Central memory CD8-positive, alpha-beta T cell (primary cell): ENCODE data around the gene APBB2.

ENCODE experiments used
- ATAC-seq: fragments of 150-1000 bp; cut with Tn5 transposase; replicated peaks from 2 replicates; pipeline ENCODE4 v1.10.0; 2022; ENCODE audit warnings: mild to moderate bottlenecking, moderate FRiP score, moderate number of reproducible peaks; ENCODE audit not compliant: poor library complexity, severe bottlenecking; ENCODE audit errors: extremely low read depth
- DNase-seq, 2 donors: peaks; one replicate each; pipeline ENCODE4 v3.0.0; 2021; ENCODE audit warnings: low spot score in 2 of 2
- H3K27ac Mint-ChIP-seq: one replicate; pipeline ENCODE4 v1.8.0; 2022; ENCODE audit warnings: low read depth, mild to moderate bottlenecking, moderate library complexity, mixed read lengths
- H3K27me3 Mint-ChIP-seq: one replicate; pipeline ENCODE4 v1.8.0; 2022; ENCODE audit warnings: mixed read lengths
- H3K36me3 Mint-ChIP-seq: one replicate; pipeline ENCODE4 v1.8.0; 2022; ENCODE audit warnings: mild to moderate bottlenecking, moderate library complexity, mixed read lengths; ENCODE audit not compliant: insufficient read depth
- H3K4me1 Mint-ChIP-seq: one replicate; pipeline ENCODE4 v1.8.0; 2022; ENCODE audit warnings: mixed read lengths
- H3K4me3 Mint-ChIP-seq: one replicate; pipeline ENCODE4 v1.8.0; 2022; ENCODE audit warnings: mild to moderate bottlenecking, moderate library complexity, mixed read lengths
- H3K9me3 Mint-ChIP-seq: one replicate; pipeline ENCODE4 v1.8.0; 2022; ENCODE audit warnings: mixed read lengths

The APBB2 gene

GRCh38 chr4:41092128-41092527, 122.2 kb downstream of the APBB2 start:
- no peak overlapping the region for H3K27ac Mint-ChIP-seq
- no peak for ATAC-seq
- H3K27me3 Mint-ChIP-seq = no peaks in the 10 kb centered on the region
- no peak for DNase-seq
- H3K4me1 Mint-ChIP-seq = no peaks in the 10 kb centered on the region
- H3K9me3 Mint-ChIP-seq = no peaks in the 10 kb centered on the region
- H3K4me3 Mint-ChIP-seq = no peak overlapping the region
- H3K36me3 Mint-ChIP-seq = peaks cover 2% of the 10 kb centered on the region

- ATAC-seq (no peak), DNase-seq (no peak)
- H3K27me3 Mint-ChIP-seq = no peaks in the 10 kb centered on the region
- H3K9me3 Mint-ChIP-seq = peaks cover 12% of the 10 kb centered on the region
- H3K36me3 Mint-ChIP-seq = no peaks in the 10 kb centered on the region
- no peak overlapping the region for H3K4me3 Mint-ChIP-seq
- no peak overlapping the region for H3K27ac Mint-ChIP-seq
- H3K4me1 Mint-ChIP-seq = no peaks in the 10 kb centered on the region
These were observed 132.5 kb downstream of the APBB2 start for GRCh38 chr4:41081847-41082246.

- H3K36me3 Mint-ChIP-seq = no peaks in the 10 kb centered on the region
- H3K27ac Mint-ChIP-seq = no peak overlapping the region
- DNase-seq = no peak
- H3K9me3 Mint-ChIP-seq = peaks cover 6% of the 10 kb centered on the region
- no peaks in the 10 kb centered on the region for H3K27me3 Mint-ChIP-seq
- H3K4me3 Mint-ChIP-seq = no peak overlapping the region
- no peaks in the 10 kb centered on the region for H3K4me1 Mint-ChIP-seq
- ATAC-seq = no peak
These were observed 133.4 kb downstream of the APBB2 start for GRCh38 chr4:41080976-41081375.

GRCh38 chr4:41079881-41080560, 134.3 kb downstream of the APBB2 start:
- DNase-seq (no peak), ATAC-seq (no peak)
- Mint-ChIP-seq H3K4me1 (no peaks in the 10 kb centered on the region), H3K36me3 (no peaks in the 10 kb centered on the region), H3K27me3 (no peaks in the 10 kb centered on the region), H3K4me3 (no peak overlapping the region), H3K27ac (no peak overlapping the region), H3K9me3 (peaks cover 5% of the 10 kb centered on the region)

GRCh38 chr4:41077628-41078027, 136.7 kb downstream of the APBB2 start:
- no peaks in the 10 kb centered on the region for H3K4me1 Mint-ChIP-seq
- peaks cover 5% of the 10 kb centered on the region for H3K9me3 Mint-ChIP-seq
- no peak overlapping the region for H3K4me3 Mint-ChIP-seq
- no peaks in the 10 kb centered on the region for H3K36me3 Mint-ChIP-seq
- no peak overlapping the region for H3K27ac Mint-ChIP-seq
- no peaks in the 10 kb centered on the region for H3K27me3 Mint-ChIP-seq
- ATAC-seq (no peak), DNase-seq (no peak)

- no peaks in the 10 kb centered on the region for H3K4me1 Mint-ChIP-seq
- no peak overlapping the region for H3K27ac Mint-ChIP-seq
- no peaks in the 10 kb centered on the region for H3K36me3 Mint-ChIP-seq
- ATAC-seq (no peak), DNase-seq (no peak)
- H3K27me3 Mint-ChIP-seq = no peaks in the 10 kb centered on the region
- peaks cover 5% of the 10 kb centered on the region for H3K9me3 Mint-ChIP-seq
- H3K4me3 Mint-ChIP-seq = no peak overlapping the region
These were observed 137.9 kb downstream of the APBB2 start for GRCh38 chr4:41076481-41076880.

- H3K9me3 Mint-ChIP-seq = peaks cover 5% of the 10 kb centered on the region
- H3K36me3 Mint-ChIP-seq = no peaks in the 10 kb centered on the region
- no peak overlapping the region for H3K4me3 Mint-ChIP-seq
- no peak overlapping the region for H3K27ac Mint-ChIP-seq
- DNase-seq (no peak), ATAC-seq (no peak)
- no peaks in the 10 kb centered on the region for H3K27me3 Mint-ChIP-seq
- H3K4me1 Mint-ChIP-seq = no peaks in the 10 kb centered on the region
These were observed 140.1 kb downstream of the APBB2 start for GRCh38 chr4:41074215-41074614.

GRCh38 chr4:41072021-41072777, 142.1 kb downstream of the APBB2 start:
- no peaks in the 10 kb centered on the region for H3K4me1 Mint-ChIP-seq
- H3K27me3 Mint-ChIP-seq = no peaks in the 10 kb centered on the region
- DNase-seq = no peak
- H3K9me3 Mint-ChIP-seq = peaks cover 5% of the 10 kb centered on the region
- H3K36me3 Mint-ChIP-seq = no peaks in the 10 kb centered on the region
- H3K27ac Mint-ChIP-seq = no peak overlapping the region
- no peak for ATAC-seq
- no peak overlapping the region for H3K4me3 Mint-ChIP-seq

- DNase-seq (no peak), ATAC-seq (no peak)
- Mint-ChIP-seq H3K9me3 (peaks cover under 1% of the 10 kb centered on the region), H3K27ac (no peak overlapping the region), H3K4me3 (no peak overlapping the region), H3K27me3 (no peaks in the 10 kb centered on the region), H3K36me3 (no peaks in the 10 kb centered on the region), H3K4me1 (no peaks in the 10 kb centered on the region)
These were observed 143.6 kb downstream of the APBB2 start for GRCh38 chr4:41070516-41071281.

- Mint-ChIP-seq H3K4me3 (no peak overlapping the region), H3K36me3 (no peaks in the 10 kb centered on the region), H3K9me3 (no peaks in the 10 kb centered on the region), H3K27ac (no peak overlapping the region), H3K4me1 (no peaks in the 10 kb centered on the region), H3K27me3 (no peaks in the 10 kb centered on the region)
- ATAC-seq (no peak), DNase-seq (no peak)
These were observed 144.5 kb downstream of the APBB2 start for GRCh38 chr4:41069838-41070237.

- Mint-ChIP-seq H3K9me3 (no peaks in the 10 kb centered on the region), H3K4me3 (no peak overlapping the region), H3K4me1 (no peaks in the 10 kb centered on the region), H3K27ac (no peak overlapping the region), H3K27me3 (no peaks in the 10 kb centered on the region), H3K36me3 (no peaks in the 10 kb centered on the region)
- no peak for ATAC-seq
- no peak for DNase-seq
These were observed 145.1 kb downstream of the APBB2 start for GRCh38 chr4:41069257-41069656.

- no peaks in the 10 kb centered on the region for H3K27me3 Mint-ChIP-seq
- no peak overlapping the region for H3K27ac Mint-ChIP-seq
- H3K4me3 Mint-ChIP-seq = no peak overlapping the region
- H3K36me3 Mint-ChIP-seq = no peaks in the 10 kb centered on the region
- ATAC-seq (no peak), DNase-seq (no peak)
- no peaks in the 10 kb centered on the region for H3K4me1 Mint-ChIP-seq
- H3K9me3 Mint-ChIP-seq = no peaks in the 10 kb centered on the region
These were observed 147.0 kb downstream of the APBB2 start for GRCh38 chr4:41067369-41067768.

GRCh38 chr4:41066049-41066448, 148.3 kb downstream of the APBB2 start:
- no peaks in the 10 kb centered on the region for H3K36me3 Mint-ChIP-seq
- ATAC-seq (no peak), DNase-seq (no peak)
- H3K4me1 Mint-ChIP-seq = no peaks in the 10 kb centered on the region
- H3K4me3 Mint-ChIP-seq = no peak overlapping the region
- H3K27me3 Mint-ChIP-seq = no peaks in the 10 kb centered on the region
- no peak overlapping the region for H3K27ac Mint-ChIP-seq
- no peaks in the 10 kb centered on the region for H3K9me3 Mint-ChIP-seq
